GM23338 (cell line): ENCODE measurements around the gene HK1. TPM values are rescaled to one million over a fixed set of nuclear protein-coding genes. Genes with fewer than 3 reads are reported as not detected.
A peak's percentile ranks its signal among the peaks of the same experiment; 100 is the strongest.

ENCODE experiments used
- ATAC-seq: fragments of 200-7000 bp; cut with Tn5 transposase; 3 replicates; pipeline ENCODE4 v1.9.1; 2020
- DNase-seq: peaks from one replicate; pipeline ENCODE4 v3.0.0-alpha.2; 2015; ENCODE audit warnings: low spot score
- H2AFZ ChIP-seq: fragments of 200-600 bp; sonication (generic); 2 replicates; pipeline ENCODE4 v1.8.0; 2016; ENCODE audit warnings: antibody characterized with exemption, mild to moderate bottlenecking, moderate library complexity
- H3F3A ChIP-seq: fragments of 200-600 bp; sonication (generic); replicated peaks from 2 replicates; pipeline ENCODE4 v1.8.0; 2017; ENCODE audit warnings: antibody characterized with exemption, mixed run types, low read depth
- H3K27ac ChIP-seq: fragments of 200-600 bp; sonication (generic); 2 replicates; pipeline ENCODE4 v1.6.1; 2016; ENCODE audit warnings: low read depth
- H3K27me3 ChIP-seq: fragments of 200-600 bp; sonication (generic); 2 replicates; pipeline ENCODE4 v1.8.0; 2016; ENCODE audit warnings: mild to moderate bottlenecking, mixed run types, moderate library complexity; ENCODE audit not compliant: insufficient read depth
- H3K36me3 ChIP-seq: fragments of 200-600 bp; sonication (generic); 2 replicates; pipeline ENCODE4 v1.8.0; 2016; ENCODE audit warnings: mild to moderate bottlenecking; ENCODE audit not compliant: insufficient read depth
- H3K4me1 ChIP-seq: fragments of 200-600 bp; sonication (generic); 2 replicates; pipeline ENCODE4 v1.8.0; 2016; ENCODE audit warnings: mild to moderate bottlenecking, moderate library complexity; ENCODE audit not compliant: insufficient read depth
- H3K4me2 ChIP-seq: fragments of 200-600 bp; sonication (generic); 2 replicates; pipeline ENCODE4 v1.7.1; 2017; ENCODE audit warnings: mixed run types
- H3K4me3 ChIP-seq: fragments of 200-600 bp; sonication (generic); 2 replicates; pipeline ENCODE4 v1.6.1; 2016; ENCODE audit warnings: mixed run types
- H3K79me2 ChIP-seq: fragments of 200-600 bp; sonication (generic); replicated peaks from 2 replicates; pipeline ENCODE4 v1.8.0; 2017; ENCODE audit warnings: mild to moderate bottlenecking; ENCODE audit not compliant: insufficient read depth
- H3K9me2 ChIP-seq: fragments of 200-600 bp; sonication (generic); 2 replicates; pipeline ENCODE4 v1.8.0; 2017; ENCODE audit not compliant: insufficient read depth
- H4K20me1 ChIP-seq: fragments of 200-600 bp; sonication (generic); replicated peaks from 2 replicates; pipeline ENCODE4 v1.8.0; 2017; ENCODE audit warnings: mild to moderate bottlenecking; ENCODE audit not compliant: insufficient read depth
- H3K27ac Mint-ChIP-seq: 2 replicates; pipeline ENCODE4 v1.8.0; 2020; ENCODE audit warnings: inconsistent platforms, mild to moderate bottlenecking, moderate library complexity, mixed read lengths
- H3K27me3 Mint-ChIP-seq: 3 replicates; pipeline ENCODE4 v1.8.0; 2022; ENCODE audit warnings: low read depth, mild to moderate bottlenecking, moderate library complexity, mixed read lengths, inconsistent platforms; ENCODE audit not compliant: insufficient read depth, poor library complexity
- H3K36me3 Mint-ChIP-seq: 3 replicates; pipeline ENCODE4 v1.8.0; 2021; ENCODE audit warnings: low read depth, mild to moderate bottlenecking, inconsistent platforms, moderate library complexity, mixed read lengths
- H3K4me1 Mint-ChIP-seq: 3 replicates; pipeline ENCODE4 v1.8.0; 2020; ENCODE audit warnings: mild to moderate bottlenecking, inconsistent platforms, mixed read lengths
- H3K4me3 Mint-ChIP-seq: 3 replicates; pipeline ENCODE4 v1.8.0; 2021; ENCODE audit warnings: moderate library complexity, mild to moderate bottlenecking, inconsistent platforms, mixed read lengths
- H3K9me3 Mint-ChIP-seq: 3 replicates; pipeline ENCODE4 v1.8.0; 2020; ENCODE audit warnings: moderate library complexity, mild to moderate bottlenecking, inconsistent platforms, mixed read lengths
- CREB1 ChIP-seq: fragments of 250-450 bp; sonication (Bioruptor Pico); IDR thresholded peaks from 2 replicates; pipeline ENCODE4 v1.5.0; 2020; ENCODE audit warnings: low read depth, mild to moderate bottlenecking, moderate library complexity
- EZH2phosphoT487 ChIP-seq: fragments of 200-600 bp; sonication (generic); IDR thresholded peaks from one replicate; pipeline ENCODE4 v1.8.1; 2018; ENCODE audit warnings: antibody characterized with exemption; ENCODE audit not compliant: unreplicated experiment
- JUNB ChIP-seq: IDR thresholded peaks from one replicate; pipeline ENCODE4 v1.6.1; 2016; ENCODE audit warnings: antibody characterized with exemption; ENCODE audit not compliant: unreplicated experiment
- NANOG ChIP-seq: IDR thresholded peaks from 2 replicates; pipeline ENCODE4 v1.6.1; 2016; ENCODE audit warnings: antibody characterized with exemption, borderline replicate concordance
- POLR2AphosphoS5 ChIP-seq: IDR thresholded peaks from 2 replicates; pipeline ENCODE4 v1.6.1; 2016; ENCODE audit warnings: antibody characterized with exemption, low read depth
- ZNF331 ChIP-seq: fragments of 250-450 bp; sonication (Bioruptor Pico); IDR thresholded peaks from 2 replicates; pipeline ENCODE4 v1.5.0; 2020; ENCODE audit warnings: low read depth, mild to moderate bottlenecking, moderate library complexity
- polyA plus RNA-seq: library from polyadenylated mRNA; unstranded; fragments of >200 nt; fragmentation: Nextera tagmentation; extraction: Ambion mirVana; gene quantifications from 2 replicates; pipeline ENCODE4 v1.2.1, GENCODE V29; 2016
- total RNA-seq: library from RNA; depleted of rRNA; stranded (reverse); fragments of >200 nt; shearing (Covaris generic); gene quantifications from 2 replicates; pipeline ENCODE4 v1.2.3, GENCODE V29; 2014
- TF ChIP-seq, protein P1 (sequence below): fragments of 250-450 bp; sonication (Bioruptor Pico); IDR thresholded peaks from 2 replicates; pipeline ENCODE4 v1.5.0; 2020; ENCODE audit warnings: mild to moderate bottlenecking, moderate library complexity

The HK1 gene
- total and polyA plus RNA-seq, 2 experiments from 2014 or later, result 76.6 to 229 TPM

DNA sequence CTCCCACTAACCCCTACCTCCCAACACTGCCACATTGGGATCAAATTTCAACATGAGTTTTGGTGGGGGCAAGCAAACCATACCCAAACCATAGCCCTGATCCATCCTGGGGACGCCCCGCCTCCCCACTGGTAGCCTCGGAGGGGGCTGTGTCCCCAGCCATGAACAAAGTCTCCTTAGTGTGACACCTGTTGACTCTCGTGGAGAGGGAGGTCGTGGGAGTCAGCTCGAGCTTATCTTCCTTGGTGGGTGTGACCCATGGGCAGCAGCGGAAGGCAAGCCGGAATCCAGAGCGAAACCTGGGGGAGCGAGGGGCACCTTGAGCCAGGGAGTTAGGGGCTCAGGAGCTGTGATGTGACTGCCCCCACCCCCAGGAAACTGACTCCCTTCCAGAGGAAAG, 126.5 kb downstream of the HK1 start:
- H3K4me3 Mint-ChIP-seq, result no peak overlapping the region

DNA sequence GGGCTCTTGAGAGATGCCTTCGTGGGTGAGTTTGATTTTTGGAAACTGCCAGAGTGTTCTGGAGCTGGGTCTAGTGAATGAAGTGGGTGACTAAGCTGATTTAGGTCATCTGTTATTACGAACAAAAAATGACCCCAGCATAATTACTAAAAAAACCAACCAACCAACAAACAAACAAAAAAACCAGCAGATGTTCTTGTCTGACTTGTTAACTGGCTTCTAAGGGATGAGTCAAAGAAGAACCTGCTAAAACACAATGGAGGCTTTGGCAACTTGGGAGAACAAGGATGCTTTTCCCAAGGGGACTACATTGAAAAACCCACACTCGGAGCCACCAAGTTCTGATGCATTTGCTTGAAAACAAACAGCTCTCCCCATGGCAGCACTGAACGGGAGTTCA, 126.9 kb downstream of the HK1 start:
- no peaks in the 10 kb centered on the region; the same call in 2 of the 3 replicates for H3K9me3 Mint-ChIP-seq
- DNase-seq, result no peak
- Histone ChIP-seq H3K4me1 (peaks cover 23% of the 10 kb centered on the region; the same call in 1 of the 2 replicates), H3K36me3 (peaks cover 10% of the 10 kb centered on the region), H3K4me2 (no peak overlapping the region), H3K79me2 (no peaks in the 10 kb centered on the region), H3K9me2 (no peaks in the 10 kb centered on the region), H3K27me3 (peaks cover 4% of the 10 kb centered on the region; the same call in 1 of the 2 replicates), H3F3A (peaks cover 3% of the 10 kb centered on the region; the same call in 1 of the 2 replicates), H3K27ac (0 out of 2 replicates have a peak overlapping the region, but pooled peaks have one; percentile 51), H2AFZ (no peak overlapping the region), H4K20me1 (no peaks in the 10 kb centered on the region), H3K4me3 (no peak overlapping the region)
- peaks cover 22% of the 10 kb centered on the region for H3K27me3 Mint-ChIP-seq
- peaks cover 42% of the 10 kb centered on the region for H3K4me1 Mint-ChIP-seq
- H3K27ac Mint-ChIP-seq, result no peak overlapping the region
- TF ChIP-seq, protein P1, sequence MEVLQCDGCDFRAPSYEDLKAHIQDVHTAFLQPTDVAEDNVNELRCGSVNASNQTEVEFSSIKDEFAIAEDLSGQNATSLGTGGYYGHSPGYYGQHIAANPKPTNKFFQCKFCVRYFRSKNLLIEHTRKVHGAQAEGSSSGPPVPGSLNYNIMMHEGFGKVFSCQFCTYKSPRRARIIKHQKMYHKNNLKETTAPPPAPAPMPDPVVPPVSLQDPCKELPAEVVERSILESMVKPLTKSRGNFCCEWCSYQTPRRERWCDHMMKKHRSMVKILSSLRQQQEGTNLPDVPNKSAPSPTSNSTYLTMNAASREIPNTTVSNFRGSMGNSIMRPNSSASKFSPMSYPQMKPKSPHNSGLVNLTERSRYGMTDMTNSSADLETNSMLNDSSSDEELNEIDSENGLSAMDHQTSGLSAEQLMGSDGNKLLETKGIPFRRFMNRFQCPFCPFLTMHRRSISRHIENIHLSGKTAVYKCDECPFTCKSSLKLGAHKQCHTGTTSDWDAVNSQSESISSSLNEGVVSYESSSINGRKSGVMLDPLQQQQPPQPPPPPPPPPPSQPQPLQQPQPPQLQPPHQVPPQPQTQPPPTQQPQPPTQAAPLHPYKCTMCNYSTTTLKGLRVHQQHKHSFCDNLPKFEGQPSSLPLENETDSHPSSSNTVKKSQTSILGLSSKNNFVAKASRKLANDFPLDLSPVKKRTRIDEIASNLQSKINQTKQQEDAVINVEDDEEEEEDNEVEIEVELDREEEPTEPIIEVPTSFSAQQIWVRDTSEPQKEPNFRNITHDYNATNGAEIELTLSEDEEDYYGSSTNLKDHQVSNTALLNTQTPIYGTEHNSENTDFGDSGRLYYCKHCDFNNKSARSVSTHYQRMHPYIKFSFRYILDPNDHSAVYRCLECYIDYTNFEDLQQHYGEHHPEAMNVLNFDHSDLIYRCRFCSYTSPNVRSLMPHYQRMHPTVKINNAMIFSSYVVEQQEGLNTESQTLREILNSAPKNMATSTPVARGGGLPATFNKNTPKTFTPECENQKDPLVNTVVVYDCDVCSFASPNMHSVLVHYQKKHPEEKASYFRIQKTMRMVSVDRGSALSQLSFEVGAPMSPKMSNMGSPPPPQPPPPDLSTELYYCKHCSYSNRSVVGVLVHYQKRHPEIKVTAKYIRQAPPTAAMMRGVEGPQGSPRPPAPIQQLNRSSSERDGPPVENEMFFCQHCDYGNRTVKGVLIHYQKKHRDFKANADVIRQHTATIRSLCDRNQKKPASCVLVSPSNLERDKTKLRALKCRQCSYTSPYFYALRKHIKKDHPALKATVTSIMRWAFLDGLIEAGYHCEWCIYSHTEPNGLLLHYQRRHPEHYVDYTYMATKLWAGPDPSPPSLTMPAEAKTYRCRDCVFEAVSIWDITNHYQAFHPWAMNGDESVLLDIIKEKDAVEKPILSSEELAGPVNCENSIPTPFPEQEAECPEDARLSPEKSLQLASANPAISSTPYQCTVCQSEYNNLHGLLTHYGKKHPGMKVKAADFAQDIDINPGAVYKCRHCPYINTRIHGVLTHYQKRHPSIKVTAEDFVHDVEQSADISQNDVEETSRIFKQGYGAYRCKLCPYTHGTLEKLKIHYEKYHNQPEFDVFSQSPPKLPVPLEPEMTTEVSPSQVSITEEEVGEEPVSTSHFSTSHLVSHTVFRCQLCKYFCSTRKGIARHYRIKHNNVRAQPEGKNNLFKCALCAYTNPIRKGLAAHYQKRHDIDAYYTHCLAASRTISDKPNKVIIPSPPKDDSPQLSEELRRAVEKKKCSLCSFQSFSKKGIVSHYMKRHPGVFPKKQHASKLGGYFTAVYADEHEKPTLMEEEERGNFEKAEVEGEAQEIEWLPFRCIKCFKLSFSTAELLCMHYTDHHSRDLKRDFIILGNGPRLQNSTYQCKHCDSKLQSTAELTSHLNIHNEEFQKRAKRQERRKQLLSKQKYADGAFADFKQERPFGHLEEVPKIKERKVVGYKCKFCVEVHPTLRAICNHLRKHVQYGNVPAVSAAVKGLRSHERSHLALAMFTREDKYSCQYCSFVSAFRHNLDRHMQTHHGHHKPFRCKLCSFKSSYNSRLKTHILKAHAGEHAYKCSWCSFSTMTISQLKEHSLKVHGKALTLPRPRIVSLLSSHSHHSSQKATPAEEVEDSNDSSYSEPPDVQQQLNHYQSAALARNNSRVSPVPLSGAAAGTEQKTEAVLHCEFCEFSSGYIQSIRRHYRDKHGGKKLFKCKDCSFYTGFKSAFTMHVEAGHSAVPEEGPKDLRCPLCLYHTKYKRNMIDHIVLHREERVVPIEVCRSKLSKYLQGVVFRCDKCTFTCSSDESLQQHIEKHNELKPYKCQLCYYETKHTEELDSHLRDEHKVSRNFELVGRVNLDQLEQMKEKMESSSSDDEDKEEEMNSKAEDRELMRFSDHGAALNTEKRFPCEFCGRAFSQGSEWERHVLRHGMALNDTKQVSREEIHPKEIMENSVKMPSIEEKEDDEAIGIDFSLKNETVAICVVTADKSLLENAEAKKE (CRISPR knock-in tag), result no peak
- H3K4me3 Mint-ChIP-seq, result no peak overlapping the region; the same call in 2 of the 3 replicates
- no peak for ATAC-seq
- H3K36me3 Mint-ChIP-seq, result peaks cover 37% of the 10 kb centered on the region

More for the DNA sequence above, 126.5 kb downstream of the HK1 start:
- H3K79me2 ChIP-seq, result no peaks in the 10 kb centered on the region
- H3K36me3 ChIP-seq, result peaks cover 14% of the 10 kb centered on the region
- DNase-seq, result no peak
- no peak for ATAC-seq
- H2AFZ ChIP-seq, result no peak overlapping the region
- H3K4me2 ChIP-seq, result no peak overlapping the region
- 0 out of 2 replicates have a peak overlapping the region, but pooled peaks have one; percentile 51 for H3K27ac ChIP-seq
- peaks cover 23% of the 10 kb centered on the region; the same call in 1 of the 2 replicates for H3K4me1 ChIP-seq
- H3K4me3 ChIP-seq, result no peak overlapping the region
- no peak for TF ChIP-seq JUNB
- no peak for TF ChIP-seq EZH2phosphoT487
- no peak for TF ChIP-seq ZNF331 (CRISPR knock-in tag)
- TF ChIP-seq POLR2AphosphoS5, result 0 out of 2 replicates have a peak, but pooled peaks have one; percentile 42
- no peak for TF ChIP-seq CREB1 (CRISPR knock-in tag)
- no peak for TF ChIP-seq NANOG
- no peaks in the 10 kb centered on the region; the same call in 2 of the 3 replicates for H3K9me3 Mint-ChIP-seq
- peaks cover 41% of the 10 kb centered on the region for H3K36me3 Mint-ChIP-seq
- H3K27me3 ChIP-seq, result peaks cover 4% of the 10 kb centered on the region; the same call in 1 of the 2 replicates
- H3K27me3 Mint-ChIP-seq, result peaks cover 22% of the 10 kb centered on the region
- H3F3A ChIP-seq, result peaks cover 3% of the 10 kb centered on the region; the same call in 1 of the 2 replicates
- peaks cover 42% of the 10 kb centered on the region for H3K4me1 Mint-ChIP-seq
- H3K9me2 ChIP-seq, result no peaks in the 10 kb centered on the region
- no peak overlapping the region for H3K27ac Mint-ChIP-seq
- no peaks in the 10 kb centered on the region for H4K20me1 ChIP-seq
